H1 (cell line): Measurements from ENCODE around the gene OPCML. TPM values are rescaled to one million over a fixed set of nuclear protein-coding genes. Genes with fewer than 3 reads are reported as not detected.

ENCODE experiments used
- CBX8 ChIP-seq: fragments of 300-800, 300-1000 bp; sonication (generic); IDR thresholded peaks from 2 replicates; pipeline ENCODE4 v1.7.1; 2016; ENCODE audit warnings: low read depth, low read length, borderline replicate concordance
- GABPA ChIP-seq: IDR thresholded peaks from 2 replicates; pipeline ENCODE4 v1.6.1; 2011; ENCODE audit warnings: mild to moderate bottlenecking, low read length, moderate library complexity, borderline replicate concordance; ENCODE audit not compliant: insufficient read depth
- RNF2 ChIP-seq: fragments of 200-900, 300-1000 bp; sonication (generic); IDR thresholded peaks from 2 replicates; pipeline ENCODE4 v1.7.1; 2016; ENCODE audit warnings: borderline replicate concordance, low read depth, mild to moderate bottlenecking, antibody characterized with exemption, low read length; ENCODE audit not compliant: poor library complexity, severe bottlenecking; ENCODE audit errors: missing control alignments
- TCF12 ChIP-seq: IDR thresholded peaks from 2 replicates; pipeline ENCODE4 v1.6.1; 2011; ENCODE audit warnings: low read depth, mild to moderate bottlenecking, low read length
- polyA plus RNA-seq, 7 experiments: library from polyadenylated mRNA; depleted of rRNA in 3 of 7; stranded (reverse) in 5 of 7; unstranded in 2 of 7; fragments of >200 nt in 5 of 7; fragments of 200-250 nt in 2 of 7; gene quantifications; 1 replicate in 5 of 7; 2 replicates in 1 of 7; 4 replicates in 1 of 7; pipeline versions ENCODE4 v1.2.1 to v1.2.3, GENCODE V29; 2011 to 2013; ENCODE audit warnings: missing spikeins in 2 of 7, mixed read lengths in 2 of 7
- total RNA-seq: library from RNA; stranded (reverse); fragmentation: NEBNext Ultra II Directional; extraction: Animal tissue kit (Norgen Biotek cat#: 25700); gene quantifications from 2 replicates; pipeline ENCODE4 v1.2.1, GENCODE V29; 2021
- TF ChIP-seq, protein P1 (sequence below): IDR thresholded peaks from 2 replicates; pipeline ENCODE4 v1.6.1; 2011; ENCODE audit warnings: low read depth, mild to moderate bottlenecking, low read length; ENCODE audit not compliant: insufficient read depth
- TF ChIP-seq, protein P2 (sequence below), 3 experiments: IDR thresholded peaks; 1 replicate in 2 of 3; 2 replicates in 1 of 3; pipeline versions ENCODE4 v1.5.1 to v1.6.1; 2011; ENCODE audit warnings: low read length in 3 of 3, mild to moderate bottlenecking in 3 of 3, inconsistent platforms in 2 of 3, low read depth in 1 of 3, moderate library complexity in 1 of 3; ENCODE audit not compliant: insufficient read depth in 1 of 3; ENCODE audit errors: control extremely low read depth in 1 of 3

The OPCML gene
- total and polyA plus RNA-seq, 2 of the 8 experiments (the other 6 are each of a cell fraction or from before 2014, with no cell fraction given) = 2.3 to 3.1 TPM

DNA sequence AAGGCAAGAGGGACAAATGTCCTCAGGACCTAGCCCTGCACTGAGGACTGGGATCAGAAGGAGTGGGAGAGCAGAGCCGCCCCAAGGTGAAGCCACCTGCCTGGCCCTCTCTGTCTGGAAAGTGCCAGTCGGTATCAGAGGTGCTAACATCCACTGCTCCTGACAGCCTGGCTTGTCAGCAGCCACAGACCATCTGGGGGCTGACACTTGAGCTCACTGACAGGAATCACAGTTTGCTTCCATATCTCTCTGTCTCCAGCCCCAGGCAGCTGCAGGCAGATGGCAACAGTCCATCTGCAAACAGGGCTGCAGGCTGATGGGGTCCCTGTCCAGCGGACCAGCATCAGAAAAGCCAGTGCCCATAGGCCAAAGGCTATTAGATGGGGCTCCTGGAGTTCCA, 5.5 kb downstream of the OPCML start (continued):
- no peak for TF ChIP-seq GABPA
- TF ChIP-seq CBX8 = no peak
- TF ChIP-seq RNF2 = no peak
- TF ChIP-seq, protein P1, sequence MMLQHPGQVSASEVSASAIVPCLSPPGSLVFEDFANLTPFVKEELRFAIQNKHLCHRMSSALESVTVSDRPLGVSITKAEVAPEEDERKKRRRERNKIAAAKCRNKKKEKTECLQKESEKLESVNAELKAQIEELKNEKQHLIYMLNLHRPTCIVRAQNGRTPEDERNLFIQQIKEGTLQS = no peak
- TF ChIP-seq, protein P2, sequence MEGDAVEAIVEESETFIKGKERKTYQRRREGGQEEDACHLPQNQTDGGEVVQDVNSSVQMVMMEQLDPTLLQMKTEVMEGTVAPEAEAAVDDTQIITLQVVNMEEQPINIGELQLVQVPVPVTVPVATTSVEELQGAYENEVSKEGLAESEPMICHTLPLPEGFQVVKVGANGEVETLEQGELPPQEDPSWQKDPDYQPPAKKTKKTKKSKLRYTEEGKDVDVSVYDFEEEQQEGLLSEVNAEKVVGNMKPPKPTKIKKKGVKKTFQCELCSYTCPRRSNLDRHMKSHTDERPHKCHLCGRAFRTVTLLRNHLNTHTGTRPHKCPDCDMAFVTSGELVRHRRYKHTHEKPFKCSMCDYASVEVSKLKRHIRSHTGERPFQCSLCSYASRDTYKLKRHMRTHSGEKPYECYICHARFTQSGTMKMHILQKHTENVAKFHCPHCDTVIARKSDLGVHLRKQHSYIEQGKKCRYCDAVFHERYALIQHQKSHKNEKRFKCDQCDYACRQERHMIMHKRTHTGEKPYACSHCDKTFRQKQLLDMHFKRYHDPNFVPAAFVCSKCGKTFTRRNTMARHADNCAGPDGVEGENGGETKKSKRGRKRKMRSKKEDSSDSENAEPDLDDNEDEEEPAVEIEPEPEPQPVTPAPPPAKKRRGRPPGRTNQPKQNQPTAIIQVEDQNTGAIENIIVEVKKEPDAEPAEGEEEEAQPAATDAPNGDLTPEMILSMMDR (IDR thresholded peaks at IDR 0.05; ENCODE audit: control extremely low read depth in 1 of 3, insufficient read depth in 1 of 3, low read depth in 1 of 3, low read length in 3 of 3) = no peak
- no peak for TF ChIP-seq TCF12
